Stimulated activated CD4-positive, alpha-beta T cell treated with anti-CD3 and anti-CD28 coated beads, TNF-alpha, amount 100 ng/mL, for 24 hours (primary cell): Measurements from ENCODE around the gene ATP1A4.
"Not testable (repeated sequence)": the region's sequence is repeated elsewhere in the genome, so short reads cannot be mapped to it uniquely, and the experiment has no call there.

ENCODE experiments used
- DNase-seq, 3 experiments: peaks; one replicate each; pipeline ENCODE4 v3.0.0-alpha.2; 2020; ENCODE audit warnings: low read depth in 3 of 3

ATP1A4 gene

GRCh38 chr1:160151303-160151702 lies at the start of gene ATP1A4:
ATP1A4 (plus strand) TSS chr1:160151603; CDS start chr1:160152041, 438 bp downstream.
- DNase-seq: no peak

- no peak for DNase-seq
Measured at GRCh38 chr1:160101717-160102522, 49.5 kb upstream of the ATP1A4 start.

GRCh38 chr1:160103658-160104408 lies 47.6 kb upstream of the ATP1A4 start:
- DNase-seq: no peak

- no peak for DNase-seq
Measured at GRCh38 chr1:160104486-160104885, 46.9 kb upstream of the ATP1A4 start.

- no peak for DNase-seq
Measured at GRCh38 chr1:160105155-160105554, 46.2 kb upstream of the ATP1A4 start.

- no peak for DNase-seq
Measured at GRCh38 chr1:160107512-160107911, 43.9 kb upstream of the ATP1A4 start.

GRCh38 chr1:160108888-160109662 lies 42.3 kb upstream of the ATP1A4 start:
- DNase-seq: peak in 1 of 3 experiments; percentile 25

- DNase-seq: no peak
Measured at GRCh38 chr1:160109686-160110085, 41.7 kb upstream of the ATP1A4 start.

- not testable (repeated sequence) for DNase-seq
Measured at GRCh38 chr1:160111462-160111861, 39.9 kb upstream of the ATP1A4 start.

- DNase-seq: no peak
Measured at GRCh38 chr1:160112357-160112756, 39.0 kb upstream of the ATP1A4 start.

GRCh38 chr1:160113407-160113806 lies 38.0 kb upstream of the ATP1A4 start:
- DNase-seq: no peak

- DNase-seq: no peak
Measured at GRCh38 chr1:160114085-160114484, 37.3 kb upstream of the ATP1A4 start.

- no peak for DNase-seq
Measured at GRCh38 chr1:160115545-160116282, 35.7 kb upstream of the ATP1A4 start, which contains the start of gene ATP1A2. ATP1A2 (plus strand) TSS chr1:160115759; CDS start chr1:160115862, 103 bp downstream.

GRCh38 chr1:160116283-160117147 lies 34.9 kb upstream of the ATP1A4 start:
- no peak for DNase-seq

- DNase-seq: no peak
Measured at GRCh38 chr1:160117300-160117699, 34.1 kb upstream of the ATP1A4 start.

GRCh38 chr1:160117709-160118183 lies 33.7 kb upstream of the ATP1A4 start:
- DNase-seq: no peak

- no peak for DNase-seq
Measured at GRCh38 chr1:160118928-160119327, 32.5 kb upstream of the ATP1A4 start.

GRCh38 chr1:160120797-160121196 lies 30.6 kb upstream of the ATP1A4 start:
- DNase-seq: no peak

- DNase-seq: no peak
Measured at GRCh38 chr1:160121388-160121787, 30.0 kb upstream of the ATP1A4 start.

GRCh38 chr1:160122978-160123495 lies 28.4 kb upstream of the ATP1A4 start:
- DNase-seq: no peak
